ENCODE measurements around the gene WFDC6.

DNA sequence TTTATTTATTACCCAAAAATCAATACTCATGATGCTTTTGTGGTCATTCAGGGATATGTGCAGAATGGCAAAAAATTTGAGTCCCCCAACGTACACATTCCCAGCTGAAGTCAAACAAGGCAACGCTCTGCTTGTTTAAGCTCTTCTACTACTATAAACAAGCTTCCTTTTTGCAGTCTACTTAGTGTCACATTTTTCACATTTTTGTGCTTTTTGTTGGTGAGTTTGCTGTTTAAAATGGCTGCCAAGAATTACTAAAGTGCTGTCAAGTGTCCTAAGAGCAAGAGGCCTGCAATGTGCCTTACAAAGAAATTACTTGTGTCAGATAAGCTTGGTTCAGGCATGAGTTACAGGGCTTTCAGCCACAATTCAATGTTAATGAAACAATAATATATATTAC lies 37.7 kb upstream of the WFDC6 start:
- TF ChIP-seq BHLHE40 (IDR thresholded peaks at IDR 0.05; ENCODE audit: low read depth, low read length): no peak
- no peak for TF ChIP-seq POLR2A (IDR thresholded peaks at IDR 0.05; ENCODE audit: low read length)
- TF ChIP-seq, protein P1, sequence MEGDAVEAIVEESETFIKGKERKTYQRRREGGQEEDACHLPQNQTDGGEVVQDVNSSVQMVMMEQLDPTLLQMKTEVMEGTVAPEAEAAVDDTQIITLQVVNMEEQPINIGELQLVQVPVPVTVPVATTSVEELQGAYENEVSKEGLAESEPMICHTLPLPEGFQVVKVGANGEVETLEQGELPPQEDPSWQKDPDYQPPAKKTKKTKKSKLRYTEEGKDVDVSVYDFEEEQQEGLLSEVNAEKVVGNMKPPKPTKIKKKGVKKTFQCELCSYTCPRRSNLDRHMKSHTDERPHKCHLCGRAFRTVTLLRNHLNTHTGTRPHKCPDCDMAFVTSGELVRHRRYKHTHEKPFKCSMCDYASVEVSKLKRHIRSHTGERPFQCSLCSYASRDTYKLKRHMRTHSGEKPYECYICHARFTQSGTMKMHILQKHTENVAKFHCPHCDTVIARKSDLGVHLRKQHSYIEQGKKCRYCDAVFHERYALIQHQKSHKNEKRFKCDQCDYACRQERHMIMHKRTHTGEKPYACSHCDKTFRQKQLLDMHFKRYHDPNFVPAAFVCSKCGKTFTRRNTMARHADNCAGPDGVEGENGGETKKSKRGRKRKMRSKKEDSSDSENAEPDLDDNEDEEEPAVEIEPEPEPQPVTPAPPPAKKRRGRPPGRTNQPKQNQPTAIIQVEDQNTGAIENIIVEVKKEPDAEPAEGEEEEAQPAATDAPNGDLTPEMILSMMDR (IDR thresholded peaks at IDR 0.05): no peak
- TF ChIP-seq POLR2AphosphoS2 (conservative IDR thresholded peaks at IDR 0.05; ENCODE audit: low read length): no peak
- TF ChIP-seq, protein P2, sequence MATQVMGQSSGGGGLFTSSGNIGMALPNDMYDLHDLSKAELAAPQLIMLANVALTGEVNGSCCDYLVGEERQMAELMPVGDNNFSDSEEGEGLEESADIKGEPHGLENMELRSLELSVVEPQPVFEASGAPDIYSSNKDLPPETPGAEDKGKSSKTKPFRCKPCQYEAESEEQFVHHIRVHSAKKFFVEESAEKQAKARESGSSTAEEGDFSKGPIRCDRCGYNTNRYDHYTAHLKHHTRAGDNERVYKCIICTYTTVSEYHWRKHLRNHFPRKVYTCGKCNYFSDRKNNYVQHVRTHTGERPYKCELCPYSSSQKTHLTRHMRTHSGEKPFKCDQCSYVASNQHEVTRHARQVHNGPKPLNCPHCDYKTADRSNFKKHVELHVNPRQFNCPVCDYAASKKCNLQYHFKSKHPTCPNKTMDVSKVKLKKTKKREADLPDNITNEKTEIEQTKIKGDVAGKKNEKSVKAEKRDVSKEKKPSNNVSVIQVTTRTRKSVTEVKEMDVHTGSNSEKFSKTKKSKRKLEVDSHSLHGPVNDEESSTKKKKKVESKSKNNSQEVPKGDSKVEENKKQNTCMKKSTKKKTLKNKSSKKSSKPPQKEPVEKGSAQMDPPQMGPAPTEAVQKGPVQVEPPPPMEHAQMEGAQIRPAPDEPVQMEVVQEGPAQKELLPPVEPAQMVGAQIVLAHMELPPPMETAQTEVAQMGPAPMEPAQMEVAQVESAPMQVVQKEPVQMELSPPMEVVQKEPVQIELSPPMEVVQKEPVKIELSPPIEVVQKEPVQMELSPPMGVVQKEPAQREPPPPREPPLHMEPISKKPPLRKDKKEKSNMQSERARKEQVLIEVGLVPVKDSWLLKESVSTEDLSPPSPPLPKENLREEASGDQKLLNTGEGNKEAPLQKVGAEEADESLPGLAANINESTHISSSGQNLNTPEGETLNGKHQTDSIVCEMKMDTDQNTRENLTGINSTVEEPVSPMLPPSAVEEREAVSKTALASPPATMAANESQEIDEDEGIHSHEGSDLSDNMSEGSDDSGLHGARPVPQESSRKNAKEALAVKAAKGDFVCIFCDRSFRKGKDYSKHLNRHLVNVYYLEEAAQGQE (IDR thresholded peaks at IDR 0.05): no peak
- no peak for TF ChIP-seq CEBPB (IDR thresholded peaks at IDR 0.05)
- no peak for TF ChIP-seq RAD21 (conservative IDR thresholded peaks at IDR 0.05 in 1 of 2, IDR thresholded peaks at IDR 0.05 in 1 of 2)
- no peak for TF ChIP-seq EP300 (IDR thresholded peaks at IDR 0.05)
- TF ChIP-seq KDM1A (IDR thresholded peaks at IDR 0.05; ENCODE audit: low read depth): no peak

All from A549 (cell line).